Ovary (tissue), 9 donors: ENCODE results near the gene MCCC1. TPM values are rescaled to one million over a fixed set of nuclear protein-coding genes. Genes with fewer than 3 reads are reported as not detected.
"Not testable (repeated sequence)": the region's sequence is repeated elsewhere in the genome, so short reads cannot be mapped to it uniquely, and the experiment has no call there.

ENCODE experiments used
- DNase-seq, 5 donors: peaks; one replicate each; pipeline ENCODE4 v3.0.0-alpha.2; 2019 to 2020
- H3K27ac ChIP-seq, 2 donors: fragments of 200-600 bp; one replicate each; pipeline versions ENCODE4 v1.5.1 to v1.8.0; 2019 to 2022
- H3K27me3 ChIP-seq: fragments of 200-600 bp; one replicate; pipeline ENCODE4 v1.8.0; 2022
- H3K36me3 ChIP-seq: fragments of 200-600 bp; sonication (generic); one replicate; pipeline ENCODE4 v1.5.1; 2019
- H3K4me1 ChIP-seq: one replicate; pipeline ENCODE4 v1.8.1; 2013; ENCODE audit warnings: mild to moderate bottlenecking, moderate library complexity; ENCODE audit not compliant: insufficient read depth
- H3K4me3 ChIP-seq: fragments of 200-600 bp; sonication (generic); one replicate; pipeline ENCODE4 v1.5.1; 2017
- H3K9me3 ChIP-seq, 2 donors: fragments of 200-600 bp in 1 of 2; sonication (generic) in 1 of 2; one replicate each; pipeline versions ENCODE4 v1.5.1 to v1.8.1; 2013 to 2019; ENCODE audit warnings: mild to moderate bottlenecking in 1 of 2, moderate library complexity in 1 of 2
- EP300 ChIP-seq: sonication (generic); formaldehyde crosslinking; IDR thresholded peaks from one replicate; pipeline ENCODE4 v1.6.1; 2017; ENCODE audit warnings: antibody characterized with exemption
- POLR2A ChIP-seq: fragments of 450-650 bp; IDR thresholded peaks from one replicate; pipeline ENCODE4 v1.6.1; 2017; ENCODE audit warnings: antibody characterized with exemption, mild to moderate bottlenecking, moderate library complexity
- WGBS, 3 donors: extraction: QIAGEN DNeasy Blood & Tissue Kit in 1 of 3; methylation state at CpG; one replicate each; pipeline versions ENCODE4 v1.1.5 to v1.1.7; 2013 to 2017; 5-methylcytosine and 5-hydroxymethylcytosine counted together
- intact Hi-C, 4 donors: fragments of 100-400 bp; cut with DNase I; formaldehyde crosslinking; loops; one replicate each; pipeline versions ENCODE4 v1.11.0 to v1.15.1; 2022 to 2023
- polyA plus RNA-seq, 2 donors: library from polyadenylated mRNA; stranded (reverse); fragments of 200-250 nt in 1 of 2; fragments of 350-450 nt in 1 of 2; fragmentation: Illumina TruSeq in 1 of 2; extraction: RNeasy Lipid Tissue Mini Kit (QIAGEN cat#74804) in 1 of 2; gene quantifications; one replicate each; pipeline ENCODE4 v1.2.3, GENCODE V29; 2013 to 2014
- total RNA-seq, 7 donors: library from RNA; depleted of rRNA in 2 of 7; stranded (reverse); fragments of >200 nt in 2 of 7; fragmentation: NEBNext Ultra II Directional in 3 of 7; extraction: Animal tissue kit (Norgen Biotek cat#: 25700) in 3 of 7; gene quantifications; one replicate each; pipeline versions ENCODE4 v1.1.0 to v1.2.4, GENCODE V29; 2016 to 2023
- TF ChIP-seq, protein P1 (sequence below), 3 donors: fragments of 450-650 bp in 2 of 3; fragments of 200-600 bp in 1 of 3; IDR thresholded peaks; one replicate each; pipeline versions ENCODE4 v1.5.1 to v1.8.0; 2016 to 2022; ENCODE audit warnings: antibody characterized with exemption in 3 of 3, mild to moderate bottlenecking in 1 of 3
- donor health status: DM: no; HTN: no; CAD: no; lungs with moderate emphysema.
- donor health status: DM: no; HTN: no; CAD: no.
- donor health status: Bipolar disorder and iron deficiency.
- donor health status: DM: yes; HTN: yes; CAD: no.
- donor health status: DM: no; HTN: no; CAD: no.
- donor health status: DM: yes; HTN: yes; CAD: no.

The MCCC1 gene
- total and polyA plus RNA-seq, 9 donors, result 21.7 to 32.8 (median 28.5) TPM

DNA sequence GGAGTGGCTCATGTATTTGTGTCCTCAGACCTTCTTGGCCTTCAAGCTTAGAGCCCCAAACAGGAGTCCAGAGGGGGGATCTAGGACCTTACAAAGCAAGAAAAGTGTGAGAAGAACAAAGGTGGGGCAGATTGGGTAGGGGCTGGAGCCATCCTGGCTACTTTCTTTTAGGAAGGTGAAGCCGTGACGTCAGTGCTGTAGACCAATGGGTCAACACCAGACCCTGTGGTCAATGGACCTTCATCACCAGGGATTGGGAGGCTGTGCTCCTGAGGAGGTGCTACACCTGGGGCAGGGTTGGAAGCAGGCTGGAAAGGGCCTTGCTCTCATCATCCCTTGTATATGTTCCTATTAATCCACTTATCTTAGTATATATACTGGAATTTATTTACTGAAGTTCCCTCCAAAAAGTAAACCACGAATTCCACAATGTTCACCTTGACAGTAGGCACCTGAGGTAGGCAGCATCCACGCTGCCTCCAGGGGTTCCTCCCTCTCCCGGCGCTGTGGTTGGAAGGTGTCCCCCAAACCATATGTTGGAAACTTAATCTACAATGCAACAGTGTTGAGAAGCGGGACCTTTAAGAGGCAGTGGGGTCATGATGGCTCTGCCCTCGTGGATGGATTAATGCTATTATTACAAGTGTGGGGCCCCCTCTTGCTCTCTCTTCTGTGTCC, 21.4 kb upstream of the MCCC1 start:
- DNase-seq, result no peak
- no peaks in the 10 kb centered on the region for H3K36me3 ChIP-seq
- H3K4me3 ChIP-seq, result no peak overlapping the region
- WGBS, 3 donors, result 61 to 67% (median 64%) methylated on average over 8 of the region's 8 CpGs
- H3K9me3 ChIP-seq, result no peaks in the 10 kb centered on the region
- H3K4me1 ChIP-seq, result no peaks in the 10 kb centered on the region
- TF ChIP-seq EP300 (no peak), POLR2A (no peak)
- TF ChIP-seq, protein P1, sequence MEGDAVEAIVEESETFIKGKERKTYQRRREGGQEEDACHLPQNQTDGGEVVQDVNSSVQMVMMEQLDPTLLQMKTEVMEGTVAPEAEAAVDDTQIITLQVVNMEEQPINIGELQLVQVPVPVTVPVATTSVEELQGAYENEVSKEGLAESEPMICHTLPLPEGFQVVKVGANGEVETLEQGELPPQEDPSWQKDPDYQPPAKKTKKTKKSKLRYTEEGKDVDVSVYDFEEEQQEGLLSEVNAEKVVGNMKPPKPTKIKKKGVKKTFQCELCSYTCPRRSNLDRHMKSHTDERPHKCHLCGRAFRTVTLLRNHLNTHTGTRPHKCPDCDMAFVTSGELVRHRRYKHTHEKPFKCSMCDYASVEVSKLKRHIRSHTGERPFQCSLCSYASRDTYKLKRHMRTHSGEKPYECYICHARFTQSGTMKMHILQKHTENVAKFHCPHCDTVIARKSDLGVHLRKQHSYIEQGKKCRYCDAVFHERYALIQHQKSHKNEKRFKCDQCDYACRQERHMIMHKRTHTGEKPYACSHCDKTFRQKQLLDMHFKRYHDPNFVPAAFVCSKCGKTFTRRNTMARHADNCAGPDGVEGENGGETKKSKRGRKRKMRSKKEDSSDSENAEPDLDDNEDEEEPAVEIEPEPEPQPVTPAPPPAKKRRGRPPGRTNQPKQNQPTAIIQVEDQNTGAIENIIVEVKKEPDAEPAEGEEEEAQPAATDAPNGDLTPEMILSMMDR (IDR thresholded peaks at IDR 0.05), result no peak
- H3K27me3 ChIP-seq, result no peaks in the 10 kb centered on the region
- intact Hi-C loops, result loop anchor here in 3 of 4 donors (5.0 to 10.0 kb wide), 4 partner anchors 57 to 272 kb away; no protein-coding TSS in a partner anchor
- H3K27ac ChIP-seq, result no peak overlapping the region

DNA sequence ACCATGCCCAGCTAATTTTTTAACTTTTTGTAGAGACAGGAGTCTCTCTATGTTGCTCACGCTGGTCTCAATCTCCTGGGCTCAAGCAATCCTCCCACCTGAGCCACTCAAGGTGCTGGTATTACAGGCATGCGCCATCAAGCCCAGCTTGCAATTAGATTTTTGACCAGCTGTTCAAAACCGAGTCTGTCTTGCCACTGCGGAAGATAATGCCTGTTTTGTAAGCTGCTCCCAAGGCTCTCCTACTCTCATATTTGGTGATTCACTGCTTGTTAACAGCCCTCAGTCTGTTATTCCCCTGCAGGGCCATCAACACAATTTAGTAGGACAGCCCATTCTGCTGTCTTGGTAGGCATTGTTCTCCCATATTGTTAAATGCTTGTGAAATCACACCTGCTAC, 17.8 kb upstream of the MCCC1 start:
- Histone ChIP-seq H3K9me3 (no peaks in the 10 kb centered on the region), H3K27ac (no peak overlapping the region), H3K4me1 (no peaks in the 10 kb centered on the region), H3K27me3 (no peaks in the 10 kb centered on the region), H3K36me3 (no peaks in the 10 kb centered on the region), H3K4me3 (no peak overlapping the region)
- WGBS, 3 donors, result 46 to 69% (median 53%) methylated on average over 4 of the region's 4 CpGs
- intact Hi-C loops, result no loop called here
- no peak for DNase-seq
- no peak for TF ChIP-seq POLR2A
- TF ChIP-seq EP300, result no peak
- TF ChIP-seq, protein P1 (IDR thresholded peaks at IDR 0.05), result no peak

DNA sequence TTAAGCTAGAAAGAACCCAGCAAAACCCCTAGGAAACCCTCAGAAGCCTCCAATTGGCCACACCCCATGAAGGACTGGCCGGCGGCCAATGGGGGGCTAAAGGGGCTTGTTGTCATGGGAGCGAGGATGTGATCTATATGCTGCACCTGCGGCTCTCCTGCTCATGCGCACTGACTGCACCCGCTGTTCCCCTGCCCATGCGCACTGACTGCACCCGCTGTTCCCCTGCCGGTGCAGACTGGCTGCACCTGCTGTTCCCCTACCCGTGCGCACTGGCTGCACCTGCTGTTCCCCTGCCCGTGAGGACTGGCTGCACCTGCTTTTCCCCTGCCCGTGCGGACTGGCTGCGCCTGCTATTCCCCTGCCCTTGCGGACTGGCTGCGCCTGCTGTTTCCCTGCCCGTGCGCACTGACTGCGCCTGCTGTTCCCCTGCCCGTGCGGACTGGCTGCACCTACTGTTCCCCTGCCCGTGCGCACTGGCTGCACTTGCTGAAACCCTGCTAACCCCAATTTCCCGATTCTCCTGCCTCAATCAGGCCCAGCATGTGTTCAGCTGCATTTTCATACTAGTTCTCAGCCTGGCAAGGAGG, 16.8 kb upstream of the MCCC1 start:
- 1 to 2% (median 1%) methylated on average over 24 to 25 of the region's 25 CpGs for WGBS, 3 donors
- no peaks in the 10 kb centered on the region for H3K36me3 ChIP-seq
- intact Hi-C loops, result no loop called here
- H3K9me3 ChIP-seq, result no peaks in the 10 kb centered on the region
- TF ChIP-seq, protein P1 (IDR thresholded peaks at IDR 0.05), result no peak
- TF ChIP-seq EP300 (no peak), POLR2A (no peak)
- no peak for DNase-seq
- H3K4me3 ChIP-seq, result no peak overlapping the region
- no peak overlapping the region for H3K27ac ChIP-seq
- no peaks in the 10 kb centered on the region for H3K4me1 ChIP-seq
- H3K27me3 ChIP-seq, result no peaks in the 10 kb centered on the region

DNA sequence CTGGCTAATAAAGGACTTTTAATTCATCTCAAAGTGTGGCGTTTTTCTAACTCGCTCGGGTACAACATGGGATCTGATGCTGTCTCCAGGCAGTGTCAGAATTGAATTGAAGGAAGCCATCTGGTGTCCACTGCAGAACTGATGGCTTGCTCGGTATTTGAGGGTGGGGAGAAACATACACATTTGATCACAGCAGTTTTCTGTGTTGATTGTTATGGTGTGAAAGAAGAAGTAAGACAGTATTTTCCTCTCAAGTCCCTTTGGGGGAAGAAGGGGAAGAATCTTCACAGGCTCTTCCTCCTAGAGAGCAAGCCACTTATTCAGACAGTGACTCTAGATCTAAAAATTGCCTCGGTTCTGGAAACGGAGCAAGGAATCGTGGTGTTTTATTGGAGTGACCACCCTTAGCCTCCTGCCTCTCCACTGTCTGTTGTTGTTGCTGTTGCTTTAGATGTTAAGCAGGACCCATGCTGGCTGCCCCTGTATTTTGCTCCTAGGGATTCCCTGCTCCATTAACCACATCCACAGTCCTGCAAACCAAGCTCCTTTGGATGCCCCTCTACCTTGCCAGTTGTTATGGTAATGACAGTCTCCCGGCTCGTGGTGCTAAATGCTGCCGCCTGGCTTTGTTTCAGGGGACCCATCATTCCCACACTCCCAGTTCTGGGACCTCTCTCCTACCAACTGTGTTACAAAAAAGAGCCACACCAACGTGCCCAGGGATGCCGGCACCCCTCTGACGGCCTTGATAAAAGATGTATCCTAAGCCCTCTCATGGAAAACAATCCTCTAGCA, 15.3 kb upstream of the MCCC1 start:
- 22 to 25% (median 23%) methylated on average over 13 of the region's 13 CpGs for WGBS, 3 donors
- no peak for DNase-seq
- Histone ChIP-seq H3K4me1 (no peaks in the 10 kb centered on the region), H3K27ac (no peak overlapping the region), H3K36me3 (no peaks in the 10 kb centered on the region), H3K9me3 (no peaks in the 10 kb centered on the region), H3K27me3 (no peaks in the 10 kb centered on the region), H3K4me3 (no peak overlapping the region)
- TF ChIP-seq, protein P1 (IDR thresholded peaks at IDR 0.05), result no peak
- TF ChIP-seq POLR2A, result no peak
- TF ChIP-seq EP300, result no peak
- intact Hi-C loops, result no loop called here

DNA sequence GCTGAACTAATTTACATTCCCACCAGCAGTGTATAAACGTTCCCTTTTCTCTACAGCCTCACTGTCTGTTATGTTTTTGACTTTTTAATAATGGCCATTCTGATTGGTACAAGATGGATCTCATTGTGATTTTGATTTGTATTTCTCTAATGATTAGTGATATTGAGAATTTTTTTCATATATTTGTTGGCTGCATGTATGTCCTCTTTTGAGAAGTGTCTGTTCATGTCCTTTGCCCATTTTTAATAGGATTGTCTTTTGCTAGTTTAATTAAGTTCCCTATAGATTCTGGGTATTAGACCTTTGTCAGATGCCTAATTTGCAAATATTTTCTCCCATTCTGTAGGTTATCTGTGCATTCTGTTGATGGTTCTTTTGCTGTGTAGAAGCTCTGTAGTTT, 10.6 kb upstream of the MCCC1 start:
- intact Hi-C loops, result not testable (repeated sequence)
- 76 to 87% (median 79%) methylated on average over 1 of the region's 1 CpG for WGBS, 3 donors

More for the DNA sequence above, 10.6 kb upstream of the MCCC1 start:
- DNase-seq, H3K9me3 ChIP-seq, H3K4me3 ChIP-seq, H3K36me3 ChIP-seq, H3K27me3 ChIP-seq, H3K4me1 ChIP-seq, H3K27ac ChIP-seq: not testable (repeated sequence)
